ENCODE data around the gene SPHK1. TPM values are rescaled to one million over a fixed set of nuclear protein-coding genes. Genes with fewer than 3 reads are reported as not detected.
A peak's percentile ranks its signal among the peaks of the same experiment; 100 is the strongest.

Gene SPHK1
- polyA plus RNA-seq, 1 donor from 2014 or later, result 2.7 TPM

- H3K79me2 ChIP-seq (replicated peaks; ENCODE audit: insufficient read depth, low read length), result no peaks in the 10 kb centered on the region
- no peaks in the 10 kb centered on the region for H3F3A ChIP-seq (ENCODE audit: insufficient read depth, low read length, poor library complexity, severe bottlenecking)
- no peaks in the 10 kb centered on the region for H3K27me3 ChIP-seq (ENCODE audit: insufficient read depth, low read depth, low read length)
- H3K36me3 ChIP-seq (ENCODE audit: insufficient read depth, low read length), result no peaks in the 10 kb centered on the region
- H3K9me3 ChIP-seq (ENCODE audit: low read length), result no peaks in the 10 kb centered on the region
- TF ChIP-seq EZH2 (IDR thresholded peaks at IDR 0.05; ENCODE audit: borderline replicate concordance, insufficient read depth, low read length, poor library complexity, severe bottlenecking), result no peak
- TF ChIP-seq CTCF (IDR thresholded peaks at IDR 0.05; ENCODE audit: poor library complexity, severe bottlenecking), result no peak
- no peak for TF ChIP-seq EP300 (conservative IDR thresholded peaks at IDR 0.05; ENCODE audit: poor library complexity, severe bottlenecking)
- TF ChIP-seq TAF1 (IDR thresholded peaks at IDR 0.05; ENCODE audit: low read depth), result no peak
- TF ChIP-seq SMC3 (conservative IDR thresholded peaks at IDR 0.05; ENCODE audit: poor library complexity), result no peak
- TF ChIP-seq MXI1 (conservative IDR thresholded peaks at IDR 0.05; ENCODE audit: poor library complexity, severe bottlenecking), result no peak
- no peak for TF ChIP-seq RAD21 (conservative IDR thresholded peaks at IDR 0.05)
- TF ChIP-seq POLR2AphosphoS5 (IDR thresholded peaks at IDR 0.05), result no peak
- TF ChIP-seq REST (IDR thresholded peaks at IDR 0.05; ENCODE audit: borderline replicate concordance), result no peak
- no peak overlapping the region for H3K4me2 ChIP-seq (ENCODE audit: low read length)
- H2AFZ ChIP-seq (ENCODE audit: low read depth, low read length), result no peak overlapping the region
- peak overlapping the region; percentile 16 for H3K4me3 ChIP-seq (ENCODE audit: low read length)
- H3K27ac ChIP-seq (ENCODE audit: low read length), result peak overlapping the region; percentile 44
- no peak overlapping the region for H3K9ac ChIP-seq (ENCODE audit: low read length)
- no peaks in the 10 kb centered on the region for H3K9me2 ChIP-seq (ENCODE audit: insufficient read depth, low read length)
- no peaks in the 10 kb centered on the region for H4K20me1 ChIP-seq (ENCODE audit: insufficient read depth)
Observed at GRCh38 chr17:76369379-76369778, 15.0 kb upstream of the SPHK1 start.

GRCh38 chr17:76369804-76370203 lies 14.6 kb upstream of the SPHK1 start:
- TF ChIP-seq EP300 (conservative IDR thresholded peaks at IDR 0.05; ENCODE audit: poor library complexity, severe bottlenecking) (peak; percentile 46), RAD21 (conservative IDR thresholded peaks at IDR 0.05) (no peak), SMC3 (conservative IDR thresholded peaks at IDR 0.05; ENCODE audit: poor library complexity) (no peak), MXI1 (conservative IDR thresholded peaks at IDR 0.05; ENCODE audit: poor library complexity, severe bottlenecking) (no peak), EZH2 (IDR thresholded peaks at IDR 0.05; ENCODE audit: borderline replicate concordance, insufficient read depth, low read length, poor library complexity, severe bottlenecking) (no peak), CTCF (IDR thresholded peaks at IDR 0.05; ENCODE audit: poor library complexity, severe bottlenecking) (no peak), POLR2AphosphoS5 (IDR thresholded peaks at IDR 0.05) (peak; percentile 74), TAF1 (IDR thresholded peaks at IDR 0.05; ENCODE audit: low read depth) (no peak), REST (IDR thresholded peaks at IDR 0.05; ENCODE audit: borderline replicate concordance) (peak; percentile 48)
- Histone ChIP-seq H3K9me2 (ENCODE audit: insufficient read depth, low read length) (no peaks in the 10 kb centered on the region), H3K79me2 (replicated peaks; ENCODE audit: insufficient read depth, low read length) (no peaks in the 10 kb centered on the region), H3K27ac (ENCODE audit: low read length) (peak overlapping the region; percentile 44), H2AFZ (ENCODE audit: low read depth, low read length) (no peak overlapping the region), H3K4me2 (ENCODE audit: low read length) (no peak overlapping the region), H3K4me3 (ENCODE audit: low read length) (peak overlapping the region; percentile 16), H4K20me1 (ENCODE audit: insufficient read depth) (no peaks in the 10 kb centered on the region), H3K27me3 (ENCODE audit: insufficient read depth, low read depth, low read length) (no peaks in the 10 kb centered on the region), H3K9ac (ENCODE audit: low read length) (no peak overlapping the region), H3K9me3 (ENCODE audit: low read length) (no peaks in the 10 kb centered on the region), H3K36me3 (ENCODE audit: insufficient read depth, low read length) (no peaks in the 10 kb centered on the region), H3F3A (ENCODE audit: insufficient read depth, low read length, poor library complexity, severe bottlenecking) (no peaks in the 10 kb centered on the region)

Measured in neural cell (in vitro differentiated cells).